ENCODE results near the gene FEZ2. TPM values are rescaled to one million over a fixed set of nuclear protein-coding genes. Genes with fewer than 3 reads are reported as not detected.

FEZ2 gene
- total RNA-seq, 1 experiment from 2014 or later: 14.8 TPM

GRCh38 chr2:36553683-36554082 lies 44.3 kb downstream of the FEZ2 start (continued):
- TF ChIP-seq, protein P1, sequence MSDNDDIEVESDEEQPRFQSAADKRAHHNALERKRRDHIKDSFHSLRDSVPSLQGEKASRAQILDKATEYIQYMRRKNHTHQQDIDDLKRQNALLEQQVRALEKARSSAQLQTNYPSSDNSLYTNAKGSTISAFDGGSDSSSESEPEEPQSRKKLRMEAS (IDR thresholded peaks at IDR 0.05): no peak
- TF ChIP-seq ELF1 (IDR thresholded peaks at IDR 0.05; ENCODE audit: borderline replicate concordance, low read depth) (no peak), ZNF274 (IDR thresholded peaks at IDR 0.05; ENCODE audit: low read depth, low read length) (no peak), ZFX (IDR thresholded peaks at IDR 0.05) (no peak), TCF7L2 (IDR thresholded peaks at IDR 0.05; ENCODE audit: borderline replicate concordance, extremely low read depth, insufficient read depth, insufficient read length) (no peak), CBX3 (IDR thresholded peaks at IDR 0.05; ENCODE audit: low read depth) (no peak), CEBPB (IDR thresholded peaks at IDR 0.05; ENCODE audit: low read depth) (no peak)

GRCh38 chr2:36550006-36550405 lies 48.0 kb downstream of the FEZ2 start:
- TF ChIP-seq ELF1 (IDR thresholded peaks at IDR 0.05; ENCODE audit: borderline replicate concordance, low read depth) (no peak), EZH2phosphoT487 (IDR thresholded peaks at IDR 0.05; ENCODE audit: borderline replicate concordance) (no peak), FOSL1 (IDR thresholded peaks at IDR 0.05; ENCODE audit: low read depth) (no peak), EGR1 (IDR thresholded peaks at IDR 0.05; ENCODE audit: low read depth) (no peak), REST (IDR thresholded peaks at IDR 0.05; ENCODE audit: low read depth) (no peak), JUND (IDR thresholded peaks at IDR 0.05) (no peak)
- RAD21 ChIA-PET (ENCODE audit: low non-redundant PET in 1 of 2, low total read pairs in 2 of 2, uncharacterized antibody in 2 of 2, unreplicated experiment in 2 of 2): no interaction called here
- Histone ChIP-seq H3K9me2 (ENCODE audit: insufficient read depth) (no peaks in the 10 kb centered on the region), H3K36me3 (ENCODE audit: control insufficient read depth in 1 of 2, insufficient read depth in 2 of 2, low read length in 2 of 2) (peaks cover 22 to 24% of the 10 kb centered on the region in 2 experiments), H3K9ac (ENCODE audit: low read length) (no peak overlapping the region), H3K27me3 (ENCODE audit: insufficient read depth, low read length) (no peaks in the 10 kb centered on the region), H3K27ac (ENCODE audit: low read depth, low read length) (no peak overlapping the region), H2AFZ (ENCODE audit: low read depth, low read length, poor library complexity, severe bottlenecking) (no peak overlapping the region), H3K9me3 (ENCODE audit: control insufficient read depth in 1 of 2, insufficient read depth in 1 of 2, low read depth in 1 of 2, low read length in 2 of 2) (no peaks in the 10 kb centered on the region), H3K4me1 (ENCODE audit: control insufficient read depth in 1 of 2, insufficient read depth in 2 of 2, low read length in 2 of 2) (no peaks in the 10 kb centered on the region), H3K4me2 (ENCODE audit: low read length) (no peak overlapping the region), H4K20me1 (ENCODE audit: insufficient read depth) (0 out of 2 replicates have a peak, but pooled peaks cover 4% of the 10 kb centered on the region), H3K79me2 (ENCODE audit: insufficient read depth, low read length) (no peaks in the 10 kb centered on the region), H3K4me3 (replicated peaks in 1 of 2; ENCODE audit: low read depth in 1 of 2, low read length in 2 of 2) (no peak overlapping the region)
- intact Hi-C loops (cut with micrococcal nuclease): loop anchor here (5.0 kb wide), 1 partner anchor 122 kb away; no protein-coding TSS in a partner anchor
- POLR2A ChIA-PET: no interaction called here
- ATAC-seq (no peak), DNase-seq (ENCODE audit: low read depth, low spot score) (no peak)
- BruUV-seq (replicated peaks): no TSS peak
- CTCF ChIA-PET: no interaction called here
